ENCODE results near the gene GPR15.
"Not testable (repeated sequence)": the region's sequence is repeated elsewhere in the genome, so short reads cannot be mapped to it uniquely, and the experiment has no call there.

GPR15 gene

GRCh38 chr3:98558100-98558827 lies 26.5 kb downstream of the GPR15 start:
- no peak for DNase-seq (ENCODE audit: low spot score)

DNA sequence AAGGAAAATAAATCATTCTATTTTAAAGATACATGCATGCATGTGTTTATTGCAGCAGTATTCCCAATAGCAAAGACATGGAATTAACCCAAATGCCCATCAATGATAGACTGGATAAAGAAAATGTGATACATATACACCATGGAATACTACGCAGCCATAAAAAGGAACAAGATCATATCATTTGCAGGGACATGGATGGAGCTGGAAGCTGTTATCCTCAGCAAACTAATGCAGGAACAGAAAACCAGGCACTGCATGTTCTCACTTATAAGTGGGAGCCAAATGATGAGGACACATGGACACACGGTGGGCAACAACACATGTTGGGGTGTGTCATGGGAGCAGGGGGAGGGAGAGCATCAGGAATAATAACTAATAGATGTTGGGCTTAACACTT lies 28.0 kb downstream of the GPR15 start:
- not testable (repeated sequence) for DNase-seq (ENCODE audit: low spot score)

DNA sequence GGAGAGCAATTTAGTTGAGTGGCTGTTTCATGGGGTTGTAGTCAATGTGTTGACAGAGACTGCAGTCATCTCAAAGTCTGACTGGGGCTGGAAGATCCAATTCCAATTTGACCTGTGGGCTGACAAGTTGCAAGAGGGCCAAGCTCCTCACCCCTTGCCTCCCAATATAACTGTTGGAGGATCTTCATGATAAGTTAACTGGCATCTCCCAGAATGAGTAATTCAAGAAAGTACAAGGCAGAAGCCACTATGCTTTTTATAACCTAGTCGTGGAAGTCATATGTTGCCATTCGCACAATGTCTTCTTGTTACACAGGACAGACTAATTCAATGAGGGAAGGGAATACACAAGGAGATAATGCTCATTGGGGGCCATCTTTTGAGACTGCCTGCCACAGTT lies 29.1 kb downstream of the GPR15 start:
- DNase-seq (ENCODE audit: low spot score) = no peak

- DNase-seq (ENCODE audit: low spot score) = peak; percentile 7
Observed at GRCh38 chr3:98561727-98562521, 30.1 kb downstream of the GPR15 start.

- peak; percentile 21 for DNase-seq (ENCODE audit: low spot score)
Observed at GRCh38 chr3:98563661-98564281, 32.0 kb downstream of the GPR15 start.

GRCh38 chr3:98564282-98565005 lies 32.7 kb downstream of the GPR15 start:
- DNase-seq (ENCODE audit: low spot score) = no peak

- no peak for DNase-seq (ENCODE audit: low spot score)
Observed at GRCh38 chr3:98565237-98565643, 33.5 kb downstream of the GPR15 start.

DNA sequence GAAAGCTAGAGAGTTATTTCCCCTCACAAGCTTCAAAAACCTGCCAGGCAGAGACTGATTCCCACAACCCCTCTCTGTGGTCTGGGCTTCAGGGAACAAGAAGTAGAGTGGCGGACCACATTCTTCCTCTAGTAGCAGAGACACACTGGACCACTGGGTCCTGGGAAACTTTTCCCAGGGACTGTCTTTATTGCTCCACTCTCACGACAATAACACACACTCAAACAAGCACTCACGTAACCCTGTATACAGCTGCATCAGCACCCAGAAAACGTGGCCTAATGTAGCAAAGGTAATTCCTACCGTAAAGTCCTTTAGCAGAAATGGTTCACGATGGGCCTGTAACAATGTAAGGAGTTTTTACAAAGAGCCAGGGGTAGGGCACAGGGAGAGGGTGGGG lies 34.1 kb downstream of the GPR15 start:
- DNase-seq (ENCODE audit: low spot score) = no peak

GRCh38 chr3:98567666-98568270 lies 36.0 kb downstream of the GPR15 start:
- no peak for DNase-seq (ENCODE audit: low spot score)

DNA sequence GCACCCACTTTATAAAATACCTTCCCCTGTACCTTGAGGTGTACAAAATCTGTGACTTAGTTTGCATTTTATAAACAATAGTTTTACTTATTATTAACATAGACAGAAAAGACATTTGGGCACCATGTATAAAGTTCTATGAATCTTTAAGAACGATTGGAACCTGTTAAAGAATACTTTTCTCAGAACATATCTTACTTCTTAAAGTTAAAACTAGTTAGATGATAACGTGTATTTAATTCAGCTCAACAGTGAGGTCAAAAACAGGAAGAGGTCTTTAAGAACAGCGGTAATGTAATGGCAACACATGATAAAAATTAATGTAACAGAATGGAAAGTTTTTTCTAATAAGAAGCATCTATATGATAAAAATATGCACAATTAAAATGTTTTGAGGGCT lies 36.6 kb downstream of the GPR15 start:
- no peak for DNase-seq (ENCODE audit: low spot score)

GRCh38 chr3:98573181-98573728 lies 41.5 kb downstream of the GPR15 start:
- DNase-seq (ENCODE audit: low spot score) = peak; percentile 16

- DNase-seq (ENCODE audit: low spot score) = no peak
Observed at GRCh38 chr3:98574132-98574531, 42.4 kb downstream of the GPR15 start.

GRCh38 chr3:98577178-98577895 lies 45.6 kb downstream of the GPR15 start:
- DNase-seq (ENCODE audit: low spot score) = peak; percentile 32

GRCh38 chr3:98580401-98581386 lies 48.9 kb downstream of the GPR15 start:
- DNase-seq (ENCODE audit: low spot score) = no peak

DNA sequence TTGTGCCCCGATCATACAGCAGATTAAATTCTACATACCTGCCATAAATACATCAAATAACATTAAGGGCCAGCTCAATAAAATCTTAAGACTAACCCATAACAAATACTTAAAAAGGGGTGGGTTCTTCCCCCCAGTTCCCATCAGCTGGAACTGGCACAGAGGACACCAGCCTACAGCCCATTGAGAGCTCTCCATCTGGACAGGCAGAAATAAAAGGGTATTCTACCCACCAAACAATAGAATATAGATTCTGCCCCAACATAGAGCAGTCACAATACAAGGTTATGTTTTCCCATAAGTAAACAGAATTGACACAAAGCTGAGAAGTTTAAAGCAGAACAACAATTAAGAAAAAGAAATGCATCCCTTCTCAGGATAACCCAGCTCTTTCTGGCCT lies 49.7 kb downstream of the GPR15 start:
- no peak for DNase-seq (ENCODE audit: low spot score)

- DNase-seq (ENCODE audit: low spot score) = no peak
Observed at GRCh38 chr3:98582042-98582441, 50.3 kb downstream of the GPR15 start.

GRCh38 chr3:98583766-98584165 lies 52.0 kb downstream of the GPR15 start:
- no peak for DNase-seq (ENCODE audit: low spot score)

Measured in hepatic stellate cell (primary cell).